Measurements from ENCODE around the gene FAAP100. TPM values are rescaled to one million over a fixed set of nuclear protein-coding genes. Genes with fewer than 3 reads are reported as not detected.

FAAP100 gene
- polyA plus RNA-seq, 1 donor (not counting 4 experiments of a cell fraction or from before 2014, with no cell fraction given), result 3.8 TPM

- Histone ChIP-seq H3K27ac (ENCODE audit: control insufficient read depth, insufficient read depth, low read length) (no peak overlapping the region), H3K79me2 (ENCODE audit: control insufficient read depth, insufficient read depth, low read length) (no peaks in the 10 kb centered on the region), H2AFZ (ENCODE audit: control insufficient read depth, low read length) (no peak overlapping the region), H4K20me1 (ENCODE audit: control insufficient read depth, extremely low read depth, insufficient read depth, low read length) (peaks cover 7% of the 10 kb centered on the region), H3K4me3 (ENCODE audit: control insufficient read depth in 2 of 3, extremely low read depth in 1 of 3, insufficient read depth in 2 of 3, low read depth in 1 of 3, low read length in 3 of 3) (no peak overlapping the region), H3K9me1 (ENCODE audit: control insufficient read depth, extremely low read depth, insufficient read depth, low read length) (no peaks in the 10 kb centered on the region), H3K4me1 (ENCODE audit: control insufficient read depth, extremely low read depth, insufficient read depth, low read length) (peaks cover 3% of the 10 kb centered on the region), H3K9ac (ENCODE audit: control insufficient read depth, extremely low read depth, insufficient read depth, low read length) (no peak overlapping the region), H3K27me3 (ENCODE audit: control insufficient read depth, extremely low read depth, insufficient read depth, low read length) (peaks cover 34% of the 10 kb centered on the region), H3K9me3 (ENCODE audit: control insufficient read depth, low read depth, low read length) (no peaks in the 10 kb centered on the region), H3K36me3 (ENCODE audit: control insufficient read depth in 2 of 2, extremely low read depth in 1 of 2, insufficient read depth in 2 of 2, low read length in 2 of 2) (peaks cover 3 to 9% of the 10 kb centered on the region in 2 experiments), H3K4me2 (ENCODE audit: control insufficient read depth, extremely low read depth, insufficient read depth, low read depth, low read length) (no peak overlapping the region)
- DNase-seq (ENCODE audit: low read depth, low spot score) (no peak), FAIRE-seq (no peak)
- dilution Hi-C loops (cut with MboI; ENCODE audit: extremely low pct_ligation_motif_present, low sequenced_read_pairs), result no loop called here
- peak; percentile 18 to 64 (median 58) for TF ChIP-seq CTCF (optimal IDR thresholded peaks at IDR 0.05 in 1 of 3, IDR thresholded peaks at IDR 0.05 in 1 of 3, conservative IDR thresholded peaks at IDR 0.05 in 1 of 3; ENCODE audit: extremely low read depth in 1 of 3, insufficient read depth in 2 of 3, low read length in 3 of 3)
- TF ChIP-seq EZH2 (IDR thresholded peaks at IDR 0.05; ENCODE audit: low read length), result no peak
Observed at GRCh38 chr17:81537343-81537855, 14.8 kb downstream of the FAAP100 start.

- Histone ChIP-seq H2AFZ (ENCODE audit: control insufficient read depth, low read length) (no peak overlapping the region), H3K4me2 (ENCODE audit: control insufficient read depth, extremely low read depth, insufficient read depth, low read depth, low read length) (no peak overlapping the region), H3K9me3 (ENCODE audit: control insufficient read depth, low read depth, low read length) (no peaks in the 10 kb centered on the region), H3K36me3 (ENCODE audit: control insufficient read depth in 2 of 2, extremely low read depth in 1 of 2, insufficient read depth in 2 of 2, low read length in 2 of 2) (peaks cover 3 to 7% of the 10 kb centered on the region in 2 experiments), H3K9ac (ENCODE audit: control insufficient read depth, extremely low read depth, insufficient read depth, low read length) (no peak overlapping the region), H3K27me3 (ENCODE audit: control insufficient read depth, extremely low read depth, insufficient read depth, low read length) (peaks cover 34% of the 10 kb centered on the region), H3K4me3 (ENCODE audit: control insufficient read depth in 2 of 3, extremely low read depth in 1 of 3, insufficient read depth in 2 of 3, low read depth in 1 of 3, low read length in 3 of 3) (no peak overlapping the region), H3K9me1 (ENCODE audit: control insufficient read depth, extremely low read depth, insufficient read depth, low read length) (no peaks in the 10 kb centered on the region), H3K27ac (ENCODE audit: control insufficient read depth, insufficient read depth, low read length) (no peak overlapping the region), H4K20me1 (ENCODE audit: control insufficient read depth, extremely low read depth, insufficient read depth, low read length) (peaks cover 7% of the 10 kb centered on the region), H3K79me2 (ENCODE audit: control insufficient read depth, insufficient read depth, low read length) (no peaks in the 10 kb centered on the region), H3K4me1 (ENCODE audit: control insufficient read depth, extremely low read depth, insufficient read depth, low read length) (peaks cover 3% of the 10 kb centered on the region)
- DNase-seq (ENCODE audit: low read depth, low spot score), result no peak
- dilution Hi-C loops (cut with MboI; ENCODE audit: extremely low pct_ligation_motif_present, low sequenced_read_pairs), result no loop called here
- FAIRE-seq, result no peak
- TF ChIP-seq EZH2 (IDR thresholded peaks at IDR 0.05; ENCODE audit: low read length) (peak; percentile 93), CTCF (optimal IDR thresholded peaks at IDR 0.05 in 1 of 3, IDR thresholded peaks at IDR 0.05 in 1 of 3, conservative IDR thresholded peaks at IDR 0.05 in 1 of 3; ENCODE audit: extremely low read depth in 1 of 3, insufficient read depth in 2 of 3, low read length in 3 of 3) (no peak)
Observed at GRCh38 chr17:81536299-81537290, 15.6 kb downstream of the FAAP100 start.
